AG09309 (cell line): ENCODE results near the gene NEURL1B.

Source experiments
- DNase-seq: peaks from one replicate; pipeline ENCODE4 v3.0.0-alpha.2; 2010; ENCODE audit warnings: low read depth
- H3K4me3 ChIP-seq: 2 replicates; pipeline ENCODE4 v1.5.1; 2011; ENCODE audit warnings: mild to moderate bottlenecking, low read depth, low read length, moderate library complexity; ENCODE audit not compliant: control insufficient read depth
- TF ChIP-seq, protein P1 (sequence below): IDR thresholded peaks from 2 replicates; pipeline ENCODE4 v1.5.1; 2011; ENCODE audit warnings: mild to moderate bottlenecking, low read depth, low read length, inconsistent platforms; ENCODE audit not compliant: insufficient read depth, control insufficient read depth; ENCODE audit errors: missing control alignments

The NEURL1B gene

GRCh38 chr5:172725273-172725672 lies 84.2 kb downstream of the NEURL1B start:
- TF ChIP-seq, protein P1, sequence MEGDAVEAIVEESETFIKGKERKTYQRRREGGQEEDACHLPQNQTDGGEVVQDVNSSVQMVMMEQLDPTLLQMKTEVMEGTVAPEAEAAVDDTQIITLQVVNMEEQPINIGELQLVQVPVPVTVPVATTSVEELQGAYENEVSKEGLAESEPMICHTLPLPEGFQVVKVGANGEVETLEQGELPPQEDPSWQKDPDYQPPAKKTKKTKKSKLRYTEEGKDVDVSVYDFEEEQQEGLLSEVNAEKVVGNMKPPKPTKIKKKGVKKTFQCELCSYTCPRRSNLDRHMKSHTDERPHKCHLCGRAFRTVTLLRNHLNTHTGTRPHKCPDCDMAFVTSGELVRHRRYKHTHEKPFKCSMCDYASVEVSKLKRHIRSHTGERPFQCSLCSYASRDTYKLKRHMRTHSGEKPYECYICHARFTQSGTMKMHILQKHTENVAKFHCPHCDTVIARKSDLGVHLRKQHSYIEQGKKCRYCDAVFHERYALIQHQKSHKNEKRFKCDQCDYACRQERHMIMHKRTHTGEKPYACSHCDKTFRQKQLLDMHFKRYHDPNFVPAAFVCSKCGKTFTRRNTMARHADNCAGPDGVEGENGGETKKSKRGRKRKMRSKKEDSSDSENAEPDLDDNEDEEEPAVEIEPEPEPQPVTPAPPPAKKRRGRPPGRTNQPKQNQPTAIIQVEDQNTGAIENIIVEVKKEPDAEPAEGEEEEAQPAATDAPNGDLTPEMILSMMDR: no peak
- DNase-seq: no peak
- no peak overlapping the region for H3K4me3 ChIP-seq

DNA sequence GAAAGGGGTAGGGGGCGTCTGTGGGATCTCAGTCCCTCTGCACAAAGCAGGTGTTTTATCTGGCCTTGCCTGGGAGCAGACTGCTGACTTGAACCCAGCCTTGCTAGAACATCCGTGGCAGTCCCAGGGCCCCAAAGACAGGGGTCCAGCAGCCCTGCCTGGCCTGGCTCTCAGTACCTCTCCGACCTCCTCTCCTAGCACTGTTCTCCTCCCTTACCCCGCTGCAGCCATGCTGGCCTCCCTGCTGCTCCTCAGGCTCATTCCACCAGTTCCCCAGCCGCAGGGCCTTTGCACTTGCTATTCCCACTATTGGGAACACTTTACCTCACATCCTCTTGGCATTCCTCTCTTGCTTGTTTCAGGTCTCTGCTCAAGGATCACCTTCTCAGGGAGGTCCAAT lies 84.7 kb downstream of the NEURL1B start:
- TF ChIP-seq, protein P1: no peak
- DNase-seq: no peak
- H3K4me3 ChIP-seq: no peak overlapping the region

- no peak for DNase-seq
- TF ChIP-seq, protein P1: no peak
- H3K4me3 ChIP-seq: no peak overlapping the region
Measured at GRCh38 chr5:172726966-172727365, 85.9 kb downstream of the NEURL1B start.

GRCh38 chr5:172727551-172727950 lies 86.5 kb downstream of the NEURL1B start:
- DNase-seq: no peak
- H3K4me3 ChIP-seq: no peak overlapping the region
- TF ChIP-seq, protein P1: no peak

DNA sequence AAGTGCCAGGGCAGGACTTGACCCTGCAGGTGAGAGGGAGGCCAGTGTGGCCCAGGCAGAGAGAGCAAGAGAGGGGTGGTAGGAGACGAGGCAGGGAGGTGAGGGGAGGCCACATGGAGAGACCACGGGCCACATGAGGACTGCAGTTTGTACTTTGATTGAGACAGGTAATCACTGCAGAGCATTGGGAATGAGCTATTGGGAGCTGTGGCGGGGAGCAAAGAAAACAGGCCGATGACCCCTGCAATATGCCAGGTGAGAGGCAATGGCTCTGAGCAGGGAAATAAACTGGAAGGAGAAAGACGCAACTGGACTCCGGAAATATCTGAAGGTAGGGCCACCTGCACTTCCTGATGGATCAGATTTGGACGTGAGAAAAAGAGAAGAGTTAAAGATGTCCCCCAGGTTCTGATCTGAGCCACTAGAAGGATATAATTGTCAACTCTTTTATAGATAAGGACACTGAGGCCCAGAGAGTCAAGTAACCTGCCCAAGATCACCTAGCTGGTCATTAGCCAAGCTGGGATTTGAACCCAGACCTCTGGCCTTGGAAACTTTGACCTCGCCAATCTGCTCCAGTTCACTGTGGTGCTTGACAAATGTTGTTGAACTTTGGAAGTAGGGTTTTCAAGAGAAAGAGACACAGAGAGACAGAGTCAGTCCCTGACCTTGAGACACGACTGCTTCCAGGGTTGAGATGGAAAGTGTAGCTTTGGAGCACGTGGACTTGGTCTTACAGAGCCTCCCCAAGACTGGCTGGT lies 87.6 kb downstream of the NEURL1B start:
- TF ChIP-seq, protein P1: no peak
- DNase-seq: no peak
- no peak overlapping the region for H3K4me3 ChIP-seq

- no peak for DNase-seq
- TF ChIP-seq, protein P1: no peak
- no peak overlapping the region for H3K4me3 ChIP-seq
Measured at GRCh38 chr5:172729588-172729987, 88.5 kb downstream of the NEURL1B start.
